GM23248 (cell line): Measurements from ENCODE around the gene SMC1A. TPM values are rescaled to one million over a fixed set of nuclear protein-coding genes. Genes with fewer than 3 reads are reported as not detected.

Source experiments
- DNase-seq: peaks from one replicate; pipeline ENCODE4 v3.0.0-alpha.2; 2015
- H2AFZ ChIP-seq: fragments of 200-600 bp; sonication (generic); 2 replicates; pipeline ENCODE4 v1.6.1; 2016; ENCODE audit warnings: antibody characterized with exemption
- H3F3A ChIP-seq: fragments of 200-600 bp; sonication (generic); 2 replicates; pipeline ENCODE4 v1.6.1; 2016; ENCODE audit warnings: mild to moderate bottlenecking, antibody characterized with exemption, mixed run types; ENCODE audit not compliant: insufficient read depth
- H3K27ac ChIP-seq: fragments of 200-600 bp; sonication (generic); 2 replicates; pipeline ENCODE4 v1.5.1; 2016; ENCODE audit warnings: mild to moderate bottlenecking
- H3K27me3 ChIP-seq: fragments of 200-600 bp; sonication (generic); replicated peaks from 2 replicates; pipeline ENCODE4 v1.6.1; 2016; ENCODE audit warnings: mild to moderate bottlenecking; ENCODE audit not compliant: insufficient read depth
- H3K36me3 ChIP-seq: fragments of 200-600 bp; sonication (generic); 2 replicates; pipeline ENCODE4 v1.6.1; 2016; ENCODE audit warnings: low read depth, mild to moderate bottlenecking
- H3K4me1 ChIP-seq: fragments of 200-600 bp; sonication (generic); 2 replicates; pipeline ENCODE4 v1.6.1; 2016; ENCODE audit warnings: mild to moderate bottlenecking; ENCODE audit not compliant: insufficient read depth
- H3K4me2 ChIP-seq: fragments of 200-600 bp; sonication (generic); one replicate; pipeline ENCODE4 v1.6.1; 2016; ENCODE audit warnings: mild to moderate bottlenecking; ENCODE audit not compliant: unreplicated experiment
- H3K4me3 ChIP-seq: fragments of 200-600 bp; sonication (generic); 2 replicates; pipeline ENCODE4 v1.5.1; 2016; ENCODE audit warnings: mild to moderate bottlenecking
- H3K79me2 ChIP-seq: fragments of 200-600 bp; sonication (generic); 2 replicates; pipeline ENCODE4 v1.6.1; 2016; ENCODE audit warnings: mild to moderate bottlenecking; ENCODE audit not compliant: insufficient read depth
- H3K9ac ChIP-seq: fragments of 200-600 bp; sonication (generic); 2 replicates; pipeline ENCODE4 v1.6.1; 2016; ENCODE audit warnings: mild to moderate bottlenecking
- H3K9me2 ChIP-seq: fragments of 200-600 bp; sonication (generic); 2 replicates; pipeline ENCODE4 v1.6.1; 2016; ENCODE audit warnings: mixed run types, mild to moderate bottlenecking, moderate library complexity; ENCODE audit not compliant: insufficient read depth
- H3K9me3 ChIP-seq: fragments of 200-600 bp; sonication (generic); one replicate; pipeline ENCODE4 v1.6.1; 2017; ENCODE audit warnings: low read depth
- H4K20me1 ChIP-seq: fragments of 200-600 bp; sonication (generic); 2 replicates; pipeline ENCODE4 v1.6.0; 2016; ENCODE audit not compliant: insufficient read depth
- EZH2 ChIP-seq: fragments of 200-600 bp; sonication (generic); IDR thresholded peaks from 2 replicates; pipeline ENCODE4 v1.6.1; 2018; ENCODE audit warnings: antibody characterized with exemption, mild to moderate bottlenecking; ENCODE audit not compliant: insufficient read depth, poor library complexity, severe bottlenecking
- EZH2phosphoT487 ChIP-seq: fragments of 200-600 bp; sonication (generic); IDR thresholded peaks from 2 replicates; pipeline ENCODE4 v1.6.1; 2018; ENCODE audit warnings: antibody characterized with exemption, moderate library complexity, mild to moderate bottlenecking, low read depth; ENCODE audit not compliant: insufficient read depth
- WGBS, 2 experiments: methylation state at CpG; one replicate each; pipeline ENCODE4 v1.1.6; 2015 to 2017; ENCODE audit warnings: low lambda C conversion rate in 2 of 2, low coverage in 1 of 2; ENCODE audit errors: missing lambda C conversion rate in 2 of 2; 5-methylcytosine and 5-hydroxymethylcytosine counted together
- in situ Hi-C: fragments of 300-500 bp; cut with MboI; formaldehyde crosslinking; loops from 2 replicates; pipeline ENCODE4 v1.15.0; 2020
- polyA plus RNA-seq: library from polyadenylated mRNA; unstranded; fragments of >200 nt; fragmentation: Nextera tagmentation; extraction: Ambion mirVana; gene quantifications from 2 replicates; pipeline ENCODE4 v1.2.1, GENCODE V29; 2016
- total RNA-seq: library from RNA; depleted of rRNA; stranded (reverse); fragments of >200 nt; shearing (Covaris generic); gene quantifications from 2 replicates; pipeline ENCODE4 v1.2.3, GENCODE V29; 2014

The SMC1A gene
- total and polyA plus RNA-seq, 2 experiments from 2014 or later, result 21.1 to 29.1 TPM

DNA sequence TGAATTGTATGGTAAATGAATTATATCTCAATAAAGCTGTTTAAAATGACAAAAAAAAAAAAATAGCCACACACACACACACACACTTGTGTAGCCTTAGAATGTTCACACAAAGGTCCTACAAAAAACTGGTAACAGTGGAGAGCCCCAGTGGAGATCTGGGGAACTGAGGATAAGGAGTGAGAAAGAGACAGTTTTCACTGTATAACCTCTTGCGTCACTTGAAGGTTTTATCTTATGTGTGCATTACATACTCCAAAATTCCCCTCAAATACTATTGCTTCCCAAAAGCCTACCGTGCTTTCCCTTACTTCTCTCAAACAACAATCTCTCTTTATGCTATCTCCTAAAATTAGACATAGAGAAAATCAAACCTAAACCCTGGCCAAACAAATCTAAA, 67.8 kb downstream of the SMC1A start:
- no peak overlapping the region for H3K4me3 ChIP-seq
- no peak overlapping the region for H3K27ac ChIP-seq
- H3K79me2 ChIP-seq, result no peaks in the 10 kb centered on the region
- peak; percentile 13 for DNase-seq
- no peaks in the 10 kb centered on the region for H3K36me3 ChIP-seq
- in situ Hi-C loops, result no loop called here
- H2AFZ ChIP-seq, result no peak overlapping the region
- H3K9ac ChIP-seq, result no peak overlapping the region
- H3K4me1 ChIP-seq, result no peaks in the 10 kb centered on the region
- TF ChIP-seq EZH2phosphoT487, result no peak
- no peaks in the 10 kb centered on the region for H3K9me2 ChIP-seq
- H3K4me2 ChIP-seq, result no peak overlapping the region
- H3K9me3 ChIP-seq, result no peaks in the 10 kb centered on the region
- no peaks in the 10 kb centered on the region for H3F3A ChIP-seq
- WGBS, 2 experiments, result 50 to 60% methylated on average over 2 of the region's 2 CpGs
- H3K27me3 ChIP-seq, result no peaks in the 10 kb centered on the region
- H4K20me1 ChIP-seq, result no peaks in the 10 kb centered on the region

DNA sequence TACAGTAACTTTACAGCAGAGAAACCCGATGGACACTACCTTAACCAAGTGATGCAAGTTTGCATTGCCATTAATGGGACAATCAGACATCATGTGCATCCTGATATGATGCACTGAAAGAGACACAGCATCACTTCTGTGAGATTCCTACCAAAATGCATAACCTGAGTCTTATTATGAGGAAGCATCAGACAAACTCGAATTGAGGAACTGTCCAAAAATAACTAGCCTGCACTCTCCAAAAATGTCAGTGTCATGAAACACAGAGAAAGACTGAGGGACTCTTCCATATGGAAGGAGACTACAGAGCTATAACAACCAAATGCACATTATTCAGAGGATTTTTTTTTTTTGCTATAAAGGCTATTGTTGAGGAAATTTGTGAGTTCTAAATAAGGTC, 74.5 kb downstream of the SMC1A start:
- Histone ChIP-seq H4K20me1 (no peaks in the 10 kb centered on the region), H3F3A (no peaks in the 10 kb centered on the region), H3K4me2 (no peak overlapping the region), H3K4me3 (no peak overlapping the region), H3K9ac (no peak overlapping the region), H3K79me2 (no peaks in the 10 kb centered on the region), H3K9me3 (no peaks in the 10 kb centered on the region), H3K27ac (no peak overlapping the region), H3K27me3 (no peaks in the 10 kb centered on the region), H3K36me3 (no peaks in the 10 kb centered on the region), H3K9me2 (no peaks in the 10 kb centered on the region), H3K4me1 (no peaks in the 10 kb centered on the region), H2AFZ (no peak overlapping the region)
- TF ChIP-seq EZH2, result no peak
- TF ChIP-seq EZH2phosphoT487, result no peak
- in situ Hi-C loops, result no loop called here
- WGBS, 2 experiments, result 20 to 35% methylated on average over 2 of the region's 2 CpGs
- DNase-seq, result no peak

DNA sequence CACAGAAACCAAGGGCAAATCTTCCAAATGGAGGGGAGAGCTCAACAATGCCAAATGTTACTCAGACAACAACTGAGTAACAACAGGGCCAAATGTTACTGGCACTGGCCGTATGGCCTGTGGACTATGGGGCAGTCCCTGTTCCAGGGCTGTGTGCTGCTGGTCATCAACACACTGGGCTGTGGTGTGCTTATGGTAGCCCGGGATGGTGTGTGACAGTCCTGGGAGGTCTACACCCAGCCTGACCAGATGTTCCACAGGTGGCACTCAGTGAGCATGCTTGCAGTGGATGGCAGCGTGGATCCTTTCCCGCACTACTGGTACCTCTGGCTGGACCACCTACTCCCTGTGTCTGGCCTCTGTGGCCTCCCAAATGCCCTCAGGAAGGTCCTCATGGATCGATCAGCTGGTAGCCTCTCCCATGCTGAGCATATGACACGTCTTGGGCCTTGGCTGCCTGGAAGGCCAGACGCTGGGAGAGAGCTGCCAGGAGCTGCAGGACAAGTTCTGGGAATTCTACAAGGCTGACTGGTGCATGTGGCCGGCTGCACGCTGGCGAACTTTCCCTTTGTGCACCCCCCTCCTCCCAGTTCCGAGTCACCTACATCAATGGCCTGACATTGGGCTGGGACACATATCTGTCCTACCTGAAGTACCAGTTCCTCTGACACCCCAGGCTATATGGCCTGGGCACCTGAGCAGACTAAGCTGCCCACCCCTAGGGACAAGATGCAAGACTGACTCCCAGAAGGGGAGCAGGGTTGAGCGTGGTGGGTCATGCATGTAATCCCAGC, 81.4 kb downstream of the SMC1A start:
- Histone ChIP-seq H3K9ac (no peak overlapping the region), H3K9me3 (no peaks in the 10 kb centered on the region), H3K9me2 (no peaks in the 10 kb centered on the region), H2AFZ (no peak overlapping the region), H3K27ac (no peak overlapping the region), H3K4me2 (no peak overlapping the region), H3K36me3 (no peaks in the 10 kb centered on the region), H3F3A (no peaks in the 10 kb centered on the region), H3K27me3 (no peaks in the 10 kb centered on the region), H3K79me2 (no peaks in the 10 kb centered on the region), H3K4me1 (no peaks in the 10 kb centered on the region), H4K20me1 (no peaks in the 10 kb centered on the region), H3K4me3 (no peak overlapping the region)
- 64 to 67% methylated on average over 9 to 11 of the region's 12 CpGs for WGBS, 2 experiments
- DNase-seq, result no peak
- TF ChIP-seq EZH2 (no peak), EZH2phosphoT487 (no peak)
- in situ Hi-C loops, result no loop called here

DNA sequence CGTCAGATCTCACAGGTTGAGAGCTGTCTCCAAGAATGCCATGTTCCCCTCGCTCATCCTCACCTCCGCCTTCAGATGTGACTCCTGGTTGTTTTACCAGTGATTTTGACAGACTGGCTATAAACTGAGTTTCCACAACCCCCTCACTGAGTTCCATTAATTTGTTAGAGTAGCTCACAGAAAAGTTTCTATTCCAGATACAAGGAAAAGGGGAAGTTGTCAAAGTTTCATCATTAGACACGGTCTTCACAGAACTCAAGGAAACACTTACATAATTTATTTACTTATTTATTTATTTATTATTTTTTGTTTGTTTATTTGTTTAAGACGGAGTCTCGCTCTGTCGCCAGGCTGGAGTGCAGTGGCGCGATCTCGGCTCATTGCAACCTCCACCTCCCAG, 85.4 kb downstream of the SMC1A start:
- Histone ChIP-seq H3K9me2 (no peaks in the 10 kb centered on the region), H3K27me3 (no peaks in the 10 kb centered on the region), H3K9ac (no peak overlapping the region), H3K4me2 (no peak overlapping the region), H3K36me3 (no peaks in the 10 kb centered on the region), H3K27ac (no peak overlapping the region), H3F3A (no peaks in the 10 kb centered on the region), H4K20me1 (no peaks in the 10 kb centered on the region), H3K4me1 (no peaks in the 10 kb centered on the region), H2AFZ (no peak overlapping the region), H3K4me3 (no peak overlapping the region), H3K79me2 (no peaks in the 10 kb centered on the region), H3K9me3 (no peaks in the 10 kb centered on the region)
- no peak for TF ChIP-seq EZH2phosphoT487
- TF ChIP-seq EZH2, result no peak
- in situ Hi-C loops, result no loop called here
- WGBS, 2 experiments, result 87 to 91% methylated on average over 10 of the region's 10 CpGs
- no peak for DNase-seq
